Upper lobe of right lung (tissue), 1 donor: ENCODE data around the gene VSX1. TPM values are rescaled to one million over a fixed set of nuclear protein-coding genes. Genes with fewer than 3 reads are reported as not detected.

Experiments
- ATAC-seq: fragments of 200-7000 bp; cut with Tn5 transposase; one replicate; pipeline ENCODE4 v1.9.1; 2020; ENCODE audit warnings: mild to moderate bottlenecking, moderate library complexity
- DNase-seq: peaks from one replicate; pipeline ENCODE4 v3.0.0-alpha.2; 2020
- H3K27ac ChIP-seq: fragments of 200-600 bp; one replicate; pipeline ENCODE4 v1.8.0; 2022
- H3K27me3 ChIP-seq: fragments of 200-600 bp; one replicate; pipeline ENCODE4 v1.8.0; 2022; ENCODE audit warnings: mild to moderate bottlenecking
- H3K36me3 ChIP-seq: fragments of 200-600 bp; one replicate; pipeline ENCODE4 v1.8.0; 2022
- H3K4me1 ChIP-seq: fragments of 200-600 bp; one replicate; pipeline ENCODE4 v1.8.0; 2022
- H3K4me3 ChIP-seq: fragments of 200-600 bp; one replicate; pipeline ENCODE4 v1.8.0; 2022; ENCODE audit warnings: mild to moderate bottlenecking
- H3K9me3 ChIP-seq: fragments of 200-600 bp; one replicate; pipeline ENCODE4 v1.8.0; 2022
- intact Hi-C: fragments of 100-400 bp; cut with DNase I; formaldehyde crosslinking; loops from one replicate; pipeline ENCODE4 v1.11.0; 2022
- total RNA-seq: library from RNA; stranded (reverse); fragmentation: NEBNext Ultra II Directional; extraction: Animal tissue kit (Norgen Biotek cat#: 25700); gene quantifications from one replicate; pipeline ENCODE4 v1.2.1, GENCODE V29; 2021
- TF ChIP-seq, protein P1 (sequence below): fragments of 200-600 bp; IDR thresholded peaks from one replicate; pipeline ENCODE4 v1.8.0; 2022; ENCODE audit warnings: antibody characterized with exemption
- donor health status: DM: no; HTN: yes; CAD: no; lungs with severe emphysema.

Gene VSX1
- total RNA-seq, 1 donor from 2014 or later = not detected

DNA sequence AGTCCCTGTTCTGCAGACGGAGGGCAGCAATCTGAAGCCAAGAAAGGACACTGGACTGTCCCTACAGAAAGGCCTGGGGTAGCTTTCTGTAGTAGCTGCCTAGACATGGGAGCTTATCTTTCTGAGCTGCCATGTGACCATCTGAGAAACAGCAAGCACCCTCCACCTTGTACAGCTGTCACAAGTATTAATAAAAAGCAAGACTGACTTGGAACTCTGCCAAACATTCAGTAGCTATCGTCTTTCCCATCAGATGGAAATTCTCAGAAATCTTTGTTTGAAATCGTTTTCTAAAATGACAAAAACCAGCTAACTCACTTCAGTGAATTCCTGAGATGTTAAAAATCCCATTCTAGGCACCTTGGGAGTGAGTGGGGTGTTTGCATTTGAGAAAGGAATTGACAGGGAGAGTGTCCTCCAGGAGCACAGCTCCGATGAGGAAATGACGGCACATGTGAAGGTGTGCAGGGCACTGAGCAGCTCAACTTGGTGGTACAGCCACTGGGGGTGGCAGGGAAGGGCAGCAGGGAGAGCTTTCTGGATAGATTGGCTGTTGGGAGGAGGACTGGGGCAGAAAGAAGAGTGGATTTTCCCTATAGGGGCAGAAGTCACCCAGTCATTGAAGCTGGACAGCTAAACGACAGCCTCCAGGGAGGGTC is 48.5 kb downstream of the VSX1 start:
- H3K4me3 ChIP-seq = no peak overlapping the region
- H3K27me3 ChIP-seq = no peaks in the 10 kb centered on the region
- ATAC-seq (peak; percentile 34), DNase-seq (no peak)
- intact Hi-C loops = no loop called here
- no peaks in the 10 kb centered on the region for H3K9me3 ChIP-seq
- H3K27ac ChIP-seq = peak overlapping the region; percentile 51
- peaks cover 56% of the 10 kb centered on the region for H3K4me1 ChIP-seq
- H3K36me3 ChIP-seq = peaks cover 18% of the 10 kb centered on the region
- TF ChIP-seq, protein P1, sequence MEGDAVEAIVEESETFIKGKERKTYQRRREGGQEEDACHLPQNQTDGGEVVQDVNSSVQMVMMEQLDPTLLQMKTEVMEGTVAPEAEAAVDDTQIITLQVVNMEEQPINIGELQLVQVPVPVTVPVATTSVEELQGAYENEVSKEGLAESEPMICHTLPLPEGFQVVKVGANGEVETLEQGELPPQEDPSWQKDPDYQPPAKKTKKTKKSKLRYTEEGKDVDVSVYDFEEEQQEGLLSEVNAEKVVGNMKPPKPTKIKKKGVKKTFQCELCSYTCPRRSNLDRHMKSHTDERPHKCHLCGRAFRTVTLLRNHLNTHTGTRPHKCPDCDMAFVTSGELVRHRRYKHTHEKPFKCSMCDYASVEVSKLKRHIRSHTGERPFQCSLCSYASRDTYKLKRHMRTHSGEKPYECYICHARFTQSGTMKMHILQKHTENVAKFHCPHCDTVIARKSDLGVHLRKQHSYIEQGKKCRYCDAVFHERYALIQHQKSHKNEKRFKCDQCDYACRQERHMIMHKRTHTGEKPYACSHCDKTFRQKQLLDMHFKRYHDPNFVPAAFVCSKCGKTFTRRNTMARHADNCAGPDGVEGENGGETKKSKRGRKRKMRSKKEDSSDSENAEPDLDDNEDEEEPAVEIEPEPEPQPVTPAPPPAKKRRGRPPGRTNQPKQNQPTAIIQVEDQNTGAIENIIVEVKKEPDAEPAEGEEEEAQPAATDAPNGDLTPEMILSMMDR = no peak

DNA sequence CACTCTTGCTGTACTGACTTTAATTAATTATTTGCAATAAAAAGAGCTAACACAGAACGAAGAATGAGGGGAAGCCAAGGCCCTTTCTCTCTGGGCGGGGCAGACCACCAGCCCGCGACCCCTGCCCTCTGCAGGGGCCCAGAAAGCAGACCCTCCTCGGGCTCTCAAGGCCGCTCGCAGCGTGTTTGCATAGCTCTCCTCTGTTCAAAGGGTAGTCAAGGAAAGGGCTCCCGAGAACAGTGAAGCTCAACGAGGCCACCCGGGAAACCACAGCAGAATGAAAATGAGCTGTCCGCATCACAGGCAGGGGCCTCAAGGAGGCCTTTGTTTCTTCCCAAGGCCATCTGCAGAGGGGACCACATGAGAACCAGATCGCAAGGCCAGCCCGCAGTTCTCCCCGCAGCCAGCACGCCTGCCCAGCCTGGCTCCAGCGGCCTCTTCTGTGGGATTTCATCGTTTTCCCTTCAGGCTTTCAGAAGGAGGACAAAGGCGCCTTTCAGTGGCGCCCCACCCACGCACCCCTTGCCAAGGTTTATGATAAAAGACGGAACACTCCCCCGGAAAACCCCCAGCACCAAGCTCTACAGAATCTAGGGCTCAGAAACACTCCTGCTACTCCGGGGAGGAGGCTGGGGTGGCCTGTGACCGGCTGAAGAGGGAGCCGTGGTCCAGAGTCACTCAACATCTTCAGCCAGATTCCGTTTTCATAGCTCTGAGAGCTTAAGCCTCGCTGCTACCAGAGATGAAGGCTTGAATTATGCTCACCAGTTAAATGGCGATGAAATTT is 49.3 kb downstream of the VSX1 start:
- DNase-seq (no peak), ATAC-seq (peak; percentile 28)
- H3K36me3 ChIP-seq = peaks cover 18% of the 10 kb centered on the region
- intact Hi-C loops = no loop called here
- peaks cover 49% of the 10 kb centered on the region for H3K4me1 ChIP-seq
- H3K9me3 ChIP-seq = no peaks in the 10 kb centered on the region
- H3K27me3 ChIP-seq = no peaks in the 10 kb centered on the region
- no peak overlapping the region for H3K4me3 ChIP-seq
- TF ChIP-seq, protein P1 = no peak
- H3K27ac ChIP-seq = no peak overlapping the region

DNA sequence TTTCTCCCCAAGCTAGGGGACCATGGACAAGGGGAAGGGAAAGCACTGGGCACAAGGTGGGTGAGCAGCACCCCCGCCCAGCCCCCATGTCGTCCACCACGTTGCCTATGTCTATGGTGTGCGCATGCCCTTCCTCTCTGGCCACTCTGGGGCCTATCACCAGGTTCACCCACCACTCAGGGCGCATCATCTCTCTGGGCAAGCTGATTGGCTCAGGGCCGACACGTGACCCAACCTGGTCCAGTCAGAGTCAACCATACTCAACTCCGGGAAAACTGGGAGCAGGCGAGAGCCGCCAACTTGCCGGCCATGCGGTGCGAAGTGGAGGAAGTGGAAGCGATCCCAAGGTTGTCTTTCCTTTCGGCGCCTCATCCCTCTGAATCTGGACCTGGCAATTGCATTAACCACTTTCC is 49.9 kb downstream of the VSX1 start:
- TF ChIP-seq, protein P1 = no peak
- no peak for DNase-seq
- no peak overlapping the region for H3K27ac ChIP-seq
- no peak overlapping the region for H3K4me3 ChIP-seq
- H3K4me1 ChIP-seq = peaks cover 43% of the 10 kb centered on the region
- H3K36me3 ChIP-seq = peaks cover 18% of the 10 kb centered on the region
- no peaks in the 10 kb centered on the region for H3K9me3 ChIP-seq
- no peak for ATAC-seq
- intact Hi-C loops = no loop called here
- no peaks in the 10 kb centered on the region for H3K27me3 ChIP-seq

DNA sequence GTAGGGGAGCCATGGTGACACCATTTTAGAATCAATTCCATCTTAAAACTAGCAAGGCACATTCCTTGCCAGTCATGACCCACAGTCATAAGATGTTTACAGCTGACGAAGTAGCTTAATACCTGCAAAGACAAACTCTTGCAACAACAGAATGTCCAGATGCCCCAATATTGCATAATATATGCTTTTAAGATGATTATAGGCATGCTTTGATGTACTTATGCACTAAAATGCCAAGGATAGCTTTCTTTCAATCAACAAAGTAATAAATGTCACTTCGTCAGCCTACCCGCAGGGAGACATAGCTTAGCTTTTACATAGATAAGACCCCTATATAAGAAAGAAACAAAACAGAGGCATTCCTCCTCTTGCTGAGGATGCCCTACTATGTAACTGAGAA is 50.7 kb downstream of the VSX1 start:
- Histone ChIP-seq H3K36me3 (peaks cover 18% of the 10 kb centered on the region), H3K9me3 (no peaks in the 10 kb centered on the region), H3K4me3 (no peak overlapping the region), H3K27ac (no peak overlapping the region), H3K4me1 (peaks cover 35% of the 10 kb centered on the region), H3K27me3 (no peaks in the 10 kb centered on the region)
- DNase-seq (no peak), ATAC-seq (no peak)
- TF ChIP-seq, protein P1 = no peak
- intact Hi-C loops = no loop called here

DNA sequence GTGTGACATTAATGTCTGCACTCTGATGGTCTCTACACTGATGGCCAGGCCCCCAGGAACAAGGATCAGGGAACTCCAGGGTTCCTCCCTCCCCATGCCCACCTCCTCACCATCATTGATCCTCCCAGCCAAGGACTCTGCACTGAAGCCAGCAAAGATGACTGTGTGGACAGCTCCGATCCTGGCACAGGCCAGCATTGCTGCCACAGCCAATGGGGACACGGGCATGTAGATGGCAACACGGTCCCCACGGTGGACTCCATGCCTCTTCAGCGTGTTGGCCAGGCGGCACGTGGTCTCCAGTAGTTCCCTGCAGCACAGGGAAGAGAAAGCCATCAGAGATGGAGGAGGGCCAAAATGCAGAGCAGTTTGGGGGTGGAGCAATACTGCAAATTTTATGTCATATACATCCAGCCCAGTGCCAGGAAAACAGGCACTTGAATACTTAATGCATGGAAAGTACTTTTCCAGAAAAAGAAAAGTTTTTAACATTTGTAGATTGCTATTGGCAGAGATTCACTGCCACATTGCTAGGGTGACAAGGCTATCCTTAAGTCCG is 51.2 kb downstream of the VSX1 start:
- H3K4me1 ChIP-seq = peaks cover 30% of the 10 kb centered on the region
- no peak overlapping the region for H3K27ac ChIP-seq
- DNase-seq (no peak), ATAC-seq (no peak)
- H3K9me3 ChIP-seq = no peaks in the 10 kb centered on the region
- H3K27me3 ChIP-seq = no peaks in the 10 kb centered on the region
- peaks cover 18% of the 10 kb centered on the region for H3K36me3 ChIP-seq
- TF ChIP-seq, protein P1 = no peak
- intact Hi-C loops = no loop called here
- H3K4me3 ChIP-seq = no peak overlapping the region
